Epithelial cell of prostate (primary cell): ENCODE measurements around the gene CFD.
A peak's percentile ranks its signal among the peaks of the same experiment; 100 is the strongest.

Experiments
- DNase-seq: peaks from one replicate; pipeline ENCODE4 v3.0.0-alpha.2; 2011; ENCODE audit warnings: low read depth, low spot score
- H3K27ac ChIP-seq: fragments of 450-650 bp; 2 replicates; pipeline ENCODE4 v1.5.1; 2017; ENCODE audit warnings: mild to moderate bottlenecking

The CFD gene

GRCh38 chr19:901216-902092 is 42.0 kb downstream of the CFD start:
- H3K27ac ChIP-seq, result no peak overlapping the region

GRCh38 chr19:902093-902370 is 42.6 kb downstream of the CFD start:
- H3K27ac ChIP-seq, result no peak overlapping the region
- no peak for DNase-seq

More at GRCh38 chr19:901216-902092, 42.0 kb downstream of the CFD start:
- no peak for DNase-seq

- DNase-seq, result no peak
- no peak overlapping the region for H3K27ac ChIP-seq
Observed at GRCh38 chr19:902446-903226, 43.2 kb downstream of the CFD start.

GRCh38 chr19:903266-903797 is 43.9 kb downstream of the CFD start:
- DNase-seq, result no peak
- H3K27ac ChIP-seq, result no peak overlapping the region

GRCh38 chr19:904545-904944 is 45.1 kb downstream of the CFD start:
- H3K27ac ChIP-seq, result no peak overlapping the region
- DNase-seq, result no peak

GRCh38 chr19:906480-906879 is 47.0 kb downstream of the CFD start:
- no peak for DNase-seq
- H3K27ac ChIP-seq, result no peak overlapping the region

GRCh38 chr19:907183-907853 is 47.9 kb downstream of the CFD start:
- DNase-seq, result no peak
- no peak overlapping the region for H3K27ac ChIP-seq

GRCh38 chr19:911197-912033 is 52.0 kb downstream of the CFD start:
- no peak overlapping the region for H3K27ac ChIP-seq
- no peak for DNase-seq

GRCh38 chr19:912181-913079 is 53.0 kb downstream of the CFD start:
- no peak for DNase-seq

More at GRCh38 chr19:912181-913079, 53.0 kb downstream of the CFD start:
- H3K27ac ChIP-seq, result peak overlapping the region; percentile 79
